SK-N-SH (cell line): ENCODE measurements around the gene OSBPL8. TPM values are rescaled to one million over a fixed set of nuclear protein-coding genes. Genes with fewer than 3 reads are reported as not detected.

ENCODE experiments used
- CTCF ChIA-PET: fragments of 300-600, 350-600 bp; formaldehyde crosslinking; extraction: SDS; loops from one replicate; lab custom pipeline; 2021; lab: Yijun Ruan, JAX
- POLR2A ChIA-PET: fragments of 350-600 bp; sonication (Branson Sonifier 250); formaldehyde crosslinking; extraction: SDS; loops from one replicate; lab custom pipeline; 2020; ENCODE audit warnings: antibody characterized with exemption, inconsistent platforms; lab: Yijun Ruan, JAX
- DNase-seq: peaks from one replicate; pipeline ENCODE4 v3.0.0; 2012
- H2AFZ ChIP-seq: fragments of 200-600 bp; sonication (generic); 2 replicates; pipeline ENCODE4 v1.8.1; 2016; ENCODE audit warnings: antibody characterized with exemption, mild to moderate bottlenecking, low read depth
- H3F3A ChIP-seq: fragments of 200-600 bp; sonication (generic); replicated peaks from 2 replicates; pipeline ENCODE3; 2016; ENCODE audit warnings: antibody characterized with exemption, mild to moderate bottlenecking; ENCODE audit not compliant: insufficient read depth
- H3K27ac ChIP-seq, 2 experiments: fragments of 200-500 bp in 1 of 2; fragments of 200-600 bp in 1 of 2; sonication (Bioruptor generic) in 1 of 2; sonication (generic), shearing (Covaris generic) in 1 of 2; 2 replicates each; pipeline versions ENCODE4 v1.5.1 to v1.6.1; 2014 to 2016; ENCODE audit warnings: low read depth in 2 of 2, inconsistent platforms in 1 of 2, low read length in 1 of 2, mild to moderate bottlenecking in 1 of 2, mixed read lengths in 1 of 2
- H3K27me3 ChIP-seq: fragments of 200-600 bp; sonication (generic), shearing (Covaris generic); 2 replicates; pipeline ENCODE4 v1.6.1; 2016; ENCODE audit warnings: mixed run types; ENCODE audit not compliant: insufficient read depth
- H3K36me3 ChIP-seq, 2 experiments: fragments of 200-500 bp in 1 of 2; fragments of 200-600 bp in 1 of 2; sonication (Bioruptor generic) in 1 of 2; sonication (generic) in 1 of 2; replicated peaks in 1 of 2; 2 replicates each; pipeline versions ENCODE3 to v1.5.1; 2014 to 2016; ENCODE audit warnings: low read length in 1 of 2, mild to moderate bottlenecking in 1 of 2; ENCODE audit not compliant: insufficient read depth in 2 of 2, control insufficient read depth in 1 of 2
- H3K4me1 ChIP-seq, 2 experiments: fragments of 200-500 bp in 1 of 2; fragments of 200-600 bp in 1 of 2; sonication (Bioruptor generic) in 1 of 2; sonication (generic), shearing (Covaris generic) in 1 of 2; 2 replicates each; pipeline versions ENCODE4 v1.5.1 to v1.6.1; 2014 to 2016; ENCODE audit warnings: low read depth in 1 of 2, low read length in 1 of 2, mixed run types in 1 of 2; ENCODE audit not compliant: insufficient read depth in 2 of 2, control insufficient read depth in 1 of 2
- H3K4me2 ChIP-seq: fragments of 200-600 bp; sonication (generic), shearing (Covaris generic); 2 replicates; pipeline ENCODE4 v1.6.1; 2017; ENCODE audit warnings: mixed run types
- H3K4me3 ChIP-seq, 2 experiments: fragments of 200-500 bp in 1 of 2; fragments of 200-600 bp in 1 of 2; sonication (Bioruptor generic) in 1 of 2; sonication (generic), shearing (Covaris generic) in 1 of 2; 2 replicates each; pipeline versions ENCODE4 v1.5.1 to v1.8.1; 2014 to 2016; ENCODE audit warnings: low read depth in 2 of 2, inconsistent platforms in 1 of 2, low read length in 1 of 2, mild to moderate bottlenecking in 1 of 2, mixed read lengths in 1 of 2, moderate library complexity in 1 of 2
- H3K79me2 ChIP-seq: fragments of 200-600 bp; sonication (generic); 2 replicates; pipeline ENCODE4 v1.8.1; 2017; ENCODE audit warnings: mild to moderate bottlenecking; ENCODE audit not compliant: insufficient read depth
- H3K9ac ChIP-seq: fragments of 200-600 bp; sonication (generic); 2 replicates; pipeline ENCODE4 v1.6.1; 2017; ENCODE audit warnings: mixed run types
- H3K9me2 ChIP-seq: fragments of 200-600 bp; sonication (generic); 2 replicates; pipeline ENCODE4 v1.6.1; 2017; ENCODE audit warnings: mixed run types
- H3K9me3 ChIP-seq: fragments of 200-600 bp; sonication (generic); 2 replicates; pipeline ENCODE4 v1.6.1; 2017; ENCODE audit warnings: mixed run types, mild to moderate bottlenecking, moderate library complexity
- H4K20me1 ChIP-seq: fragments of 200-600 bp; sonication (generic); 2 replicates; pipeline ENCODE4 v1.6.1; 2017; ENCODE audit warnings: mild to moderate bottlenecking, mixed run types; ENCODE audit not compliant: insufficient read depth
- ELF1 ChIP-seq: IDR thresholded peaks from 2 replicates; pipeline ENCODE4 v1.4.0; 2012
- FOSL2 ChIP-seq: IDR thresholded peaks from 2 replicates; pipeline ENCODE4 v1.4.0; 2012; ENCODE audit warnings: low read depth, mild to moderate bottlenecking, moderate library complexity, borderline replicate concordance
- FOXM1 ChIP-seq: IDR thresholded peaks from 2 replicates; pipeline ENCODE4 v1.4.0; 2012; ENCODE audit warnings: low read depth, mild to moderate bottlenecking
- GABPA ChIP-seq: IDR thresholded peaks from 2 replicates; pipeline ENCODE4 v1.4.0; 2012; ENCODE audit warnings: low read depth, mild to moderate bottlenecking
- GATA2 ChIP-seq: sonication (generic); formaldehyde crosslinking; IDR thresholded peaks from 2 replicates; pipeline ENCODE4 v1.5.0; 2020; ENCODE audit warnings: mild to moderate bottlenecking, missing genetic modification reagents
- MXI1 ChIP-seq: IDR thresholded peaks from 2 replicates; pipeline ENCODE4 v1.6.1; 2012; ENCODE audit warnings: mild to moderate bottlenecking, low read depth, low read length, improper control_type of control experiment
- NFIC ChIP-seq: IDR thresholded peaks from 2 replicates; pipeline ENCODE4 v1.4.0; 2012; ENCODE audit warnings: borderline replicate concordance
- NRF1 ChIP-seq: IDR thresholded peaks from 2 replicates; pipeline ENCODE4 v1.6.1; 2012; ENCODE audit warnings: low read depth, mild to moderate bottlenecking, low read length
- PBX3 ChIP-seq: IDR thresholded peaks from 2 replicates; pipeline ENCODE4; 2012
- POLR2AphosphoS5 ChIP-seq: IDR thresholded peaks from 2 replicates; pipeline ENCODE4 v1.6.1; 2012; ENCODE audit warnings: low read depth, low read length
- SIN3A ChIP-seq: IDR thresholded peaks from 2 replicates; pipeline ENCODE4 v1.6.1; 2012; ENCODE audit warnings: low read depth, mild to moderate bottlenecking, low read length, moderate library complexity, borderline replicate concordance
- TCF12 ChIP-seq: IDR thresholded peaks from 2 replicates; pipeline ENCODE4 v1.4.0; 2012
- TEAD4 ChIP-seq: IDR thresholded peaks from 2 replicates; pipeline ENCODE4 v1.4.0; 2012; ENCODE audit warnings: mild to moderate bottlenecking, borderline replicate concordance; ENCODE audit not compliant: insufficient read depth
- USF2 ChIP-seq: fragments of 150-350 bp; IDR thresholded peaks from 2 replicates; pipeline ENCODE4 v1.6.1; 2017; ENCODE audit warnings: antibody characterized with exemption, low read length, low read depth, borderline replicate concordance
- ZBTB33 ChIP-seq: IDR thresholded peaks from 2 replicates; pipeline ENCODE4 v1.4.0; 2012; ENCODE audit warnings: low read depth, borderline replicate concordance
- WGBS: methylation state at CpG from one replicate; pipeline ENCODE4 v1.1.6; 2017; ENCODE audit warnings: low lambda C conversion rate; 5-methylcytosine and 5-hydroxymethylcytosine counted together
- polyA plus RNA-seq, 3 experiments: library from polyadenylated mRNA; depleted of rRNA; stranded (reverse); fragments of >200 nt; gene quantifications; 2 replicates each; pipeline ENCODE4 v1.2.3, GENCODE V29; 2012
- TF ChIP-seq, protein P1 (sequence below): IDR thresholded peaks from 2 replicates; pipeline ENCODE4 v1.4.0; 2012; ENCODE audit warnings: low read depth, borderline replicate concordance
- TF ChIP-seq, protein P2 (sequence below): fragments of 200-600 bp; sonication (generic); IDR thresholded peaks from 2 replicates; pipeline ENCODE4 v1.6.1; 2017; ENCODE audit warnings: antibody characterized with exemption, mild to moderate bottlenecking, moderate library complexity

Gene OSBPL8
- polyA plus RNA-seq, 1 of the 3 experiments (the other 2 are of a cell fraction) = 10.6 TPM

DNA sequence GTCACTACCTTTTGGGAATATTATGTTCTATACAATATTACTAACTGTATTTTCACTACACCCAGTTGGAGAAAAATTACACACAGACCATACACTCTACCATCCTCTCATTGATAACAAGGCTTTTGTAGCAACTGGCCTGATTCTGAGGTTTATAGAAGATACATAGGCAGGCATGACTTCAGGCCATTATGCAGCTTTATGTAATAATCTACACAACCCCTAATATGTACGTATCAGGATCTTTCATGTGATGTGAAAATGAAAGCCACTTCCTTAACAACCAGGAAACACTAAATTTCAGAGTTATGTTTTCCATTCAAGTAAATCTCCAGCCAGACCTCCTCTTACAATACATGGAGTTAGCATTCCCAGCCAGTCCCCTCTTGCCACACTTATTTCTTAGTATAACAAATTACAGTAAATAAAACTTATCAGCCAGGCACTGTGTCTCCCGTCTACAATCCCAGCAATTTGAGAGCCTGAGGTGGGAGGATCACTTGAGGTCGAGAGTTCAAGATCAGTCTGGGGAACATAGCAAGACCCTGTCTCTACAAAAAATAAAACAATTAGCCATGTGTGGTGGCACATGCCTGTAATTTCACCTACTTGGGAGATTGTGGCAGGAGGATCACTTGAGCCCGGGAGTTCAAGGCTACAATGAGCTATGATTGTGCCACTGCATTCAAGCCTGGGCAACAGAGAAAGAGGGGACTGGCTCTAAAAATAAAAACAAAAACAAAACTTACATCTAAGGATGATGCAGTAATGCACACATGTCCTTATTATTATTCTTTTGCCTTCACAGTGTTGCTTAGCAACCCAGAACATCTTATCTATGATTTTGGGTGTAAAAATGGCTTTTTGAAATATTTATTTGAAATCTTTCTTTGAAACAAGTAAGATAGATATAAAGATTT lies 10.4 kb upstream of the OSBPL8 start (continued):
- TF ChIP-seq USF2 (no peak), TCF12 (no peak), ELF1 (no peak), GATA2 (CRISPR knock-in tag) (no peak), SIN3A (no peak)

DNA sequence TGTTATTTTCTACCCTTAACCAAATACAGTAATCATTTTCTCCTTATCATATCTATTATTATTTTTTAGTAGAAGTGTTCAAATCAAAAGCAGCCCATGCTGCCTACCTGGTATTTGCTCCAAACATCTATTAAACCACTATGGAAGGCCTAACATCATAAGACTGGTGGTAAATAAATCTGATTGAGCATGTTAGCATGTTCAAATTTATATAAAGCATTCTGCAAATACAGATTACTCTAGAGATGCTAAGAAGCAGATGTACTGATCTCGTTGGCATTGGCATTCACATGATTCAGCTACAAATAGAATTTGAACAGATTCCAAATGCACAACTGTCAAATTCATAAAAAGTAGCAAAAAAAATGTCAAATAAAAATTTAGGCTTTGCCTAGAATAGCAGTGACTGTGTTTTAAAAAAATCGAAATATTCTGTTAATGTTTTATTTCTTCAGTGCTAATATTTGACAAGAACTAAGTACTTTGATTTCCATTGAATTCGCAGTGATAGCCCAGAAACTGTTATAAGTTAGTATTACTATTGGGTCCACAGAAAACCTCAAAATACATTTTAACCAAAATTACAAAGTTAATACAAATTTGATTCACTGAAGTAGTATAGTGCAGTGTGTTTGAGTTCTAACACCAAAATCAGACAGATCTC lies 9.4 kb upstream of the OSBPL8 start:
- POLR2A ChIA-PET = interaction anchor here (0.6 kb wide), 1 partner anchor 509 kb away, joined by 3 read pairs; no protein-coding TSS in a partner anchor
- Histone ChIP-seq H3K9me2 (no peaks in the 10 kb centered on the region), H3K4me3 (no peak overlapping the region), H2AFZ (no peak overlapping the region), H3K27ac (no peak overlapping the region), H3F3A (peaks cover 4% of the 10 kb centered on the region), H3K27me3 (no peaks in the 10 kb centered on the region), H3K9me3 (no peaks in the 10 kb centered on the region; the same call in 1 of the 2 replicates), H3K79me2 (no peaks in the 10 kb centered on the region), H3K36me3 (no peaks in the 10 kb centered on the region), H4K20me1 (no peaks in the 10 kb centered on the region), H3K4me2 (no peak overlapping the region), H3K9ac (no peak overlapping the region), H3K4me1 (no peaks in the 10 kb centered on the region)
- no peak for DNase-seq
- 60% methylated on average over 3 of the region's 3 CpGs for whole genome bisulfite sequencing
- CTCF ChIA-PET = interaction anchor here (4.5 kb wide), 1 partner anchor 18 kb away, joined by 16 read pairs; no protein-coding TSS in a partner anchor
- TF ChIP-seq ZBTB33 = no peak
- TF ChIP-seq FOSL2 = no peak
- no peak for TF ChIP-seq FOXM1
- no peak for TF ChIP-seq POLR2AphosphoS5
- TF ChIP-seq TEAD4 = no peak
- TF ChIP-seq, protein P1, sequence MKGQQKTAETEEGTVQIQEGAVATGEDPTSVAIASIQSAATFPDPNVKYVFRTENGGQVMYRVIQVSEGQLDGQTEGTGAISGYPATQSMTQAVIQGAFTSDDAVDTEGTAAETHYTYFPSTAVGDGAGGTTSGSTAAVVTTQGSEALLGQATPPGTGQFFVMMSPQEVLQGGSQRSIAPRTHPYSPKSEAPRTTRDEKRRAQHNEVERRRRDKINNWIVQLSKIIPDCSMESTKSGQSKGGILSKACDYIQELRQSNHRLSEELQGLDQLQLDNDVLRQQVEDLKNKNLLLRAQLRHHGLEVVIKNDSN = no peak
- no peak for TF ChIP-seq GABPA
- TF ChIP-seq, protein P2, sequence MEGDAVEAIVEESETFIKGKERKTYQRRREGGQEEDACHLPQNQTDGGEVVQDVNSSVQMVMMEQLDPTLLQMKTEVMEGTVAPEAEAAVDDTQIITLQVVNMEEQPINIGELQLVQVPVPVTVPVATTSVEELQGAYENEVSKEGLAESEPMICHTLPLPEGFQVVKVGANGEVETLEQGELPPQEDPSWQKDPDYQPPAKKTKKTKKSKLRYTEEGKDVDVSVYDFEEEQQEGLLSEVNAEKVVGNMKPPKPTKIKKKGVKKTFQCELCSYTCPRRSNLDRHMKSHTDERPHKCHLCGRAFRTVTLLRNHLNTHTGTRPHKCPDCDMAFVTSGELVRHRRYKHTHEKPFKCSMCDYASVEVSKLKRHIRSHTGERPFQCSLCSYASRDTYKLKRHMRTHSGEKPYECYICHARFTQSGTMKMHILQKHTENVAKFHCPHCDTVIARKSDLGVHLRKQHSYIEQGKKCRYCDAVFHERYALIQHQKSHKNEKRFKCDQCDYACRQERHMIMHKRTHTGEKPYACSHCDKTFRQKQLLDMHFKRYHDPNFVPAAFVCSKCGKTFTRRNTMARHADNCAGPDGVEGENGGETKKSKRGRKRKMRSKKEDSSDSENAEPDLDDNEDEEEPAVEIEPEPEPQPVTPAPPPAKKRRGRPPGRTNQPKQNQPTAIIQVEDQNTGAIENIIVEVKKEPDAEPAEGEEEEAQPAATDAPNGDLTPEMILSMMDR = no peak
- TF ChIP-seq ELF1 = no peak
- no peak for TF ChIP-seq NRF1
- no peak for TF ChIP-seq USF2
- no peak for TF ChIP-seq NFIC
- no peak for TF ChIP-seq MXI1
- no peak for TF ChIP-seq PBX3
- TF ChIP-seq TCF12 = no peak
